Stimulated activated CD8-positive, alpha-beta memory T cell treated with anti-CD3 and anti-CD28 coated beads, Interleukin-7, amount 100 ng/mL, for 24 hours (primary cell): ENCODE data around the gene OR5M11.
"Not testable (repeated sequence)": the region's sequence is repeated elsewhere in the genome, so short reads cannot be mapped to it uniquely, and the experiment has no call there.

Experiments used
- DNase-seq: peaks from one replicate; pipeline ENCODE4 v3.0.0-alpha.2; 2020; ENCODE audit warnings: low read depth

The OR5M11 gene

DNA sequence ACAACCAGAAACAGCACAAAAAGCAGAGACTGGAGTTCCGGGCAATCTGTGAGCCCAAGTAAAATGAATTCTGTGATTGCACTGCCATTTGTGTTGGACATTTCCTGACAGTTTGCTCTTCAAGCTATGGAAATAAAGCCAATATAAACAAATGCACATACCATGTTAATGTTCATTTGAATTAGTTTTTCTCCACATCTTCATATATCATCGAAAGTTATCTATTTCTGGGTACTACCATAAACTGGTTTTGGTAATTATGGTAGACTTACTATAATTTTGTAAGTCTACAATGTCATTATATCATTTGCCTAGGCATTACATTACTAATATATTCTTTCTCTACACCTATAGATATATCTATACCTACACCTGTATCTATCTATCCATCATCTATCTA is at the start of gene OR5M11:
Gene OR5M11 (minus strand): TSS at position 101 of the 400 bp plus-strand sequence. CDS start 0 bp downstream, at position 101.
- DNase-seq: no peak

- DNase-seq: not testable (repeated sequence)
Measured at GRCh38 chr11:56592088-56592717, 49.1 kb upstream of the OR5M11 start.

DNA sequence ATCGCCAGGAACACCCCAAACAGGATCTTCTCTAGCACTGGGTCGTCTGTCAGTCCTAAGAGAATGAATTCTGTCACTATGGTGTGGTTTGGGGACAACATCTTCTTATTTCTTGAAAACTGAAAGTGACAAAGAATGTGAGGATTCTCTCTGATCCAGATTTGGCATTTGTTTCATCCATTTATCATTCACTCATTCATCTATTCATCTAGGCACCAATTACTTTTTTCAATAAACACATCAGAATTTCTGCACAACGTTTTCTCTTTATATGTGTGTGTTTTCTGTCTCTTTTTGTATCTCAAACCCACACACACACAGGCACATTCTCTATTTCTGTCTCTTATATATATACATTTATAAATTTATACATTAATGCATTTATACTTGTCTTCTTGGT is 34.6 kb upstream of the OR5M11 start, which contains the start of gene OR5M10:
Gene OR5M10 (minus strand): TSS at position 101 of the 400 bp plus-strand sequence. CDS start 0 bp downstream, at position 101.
- no peak for DNase-seq

DNA sequence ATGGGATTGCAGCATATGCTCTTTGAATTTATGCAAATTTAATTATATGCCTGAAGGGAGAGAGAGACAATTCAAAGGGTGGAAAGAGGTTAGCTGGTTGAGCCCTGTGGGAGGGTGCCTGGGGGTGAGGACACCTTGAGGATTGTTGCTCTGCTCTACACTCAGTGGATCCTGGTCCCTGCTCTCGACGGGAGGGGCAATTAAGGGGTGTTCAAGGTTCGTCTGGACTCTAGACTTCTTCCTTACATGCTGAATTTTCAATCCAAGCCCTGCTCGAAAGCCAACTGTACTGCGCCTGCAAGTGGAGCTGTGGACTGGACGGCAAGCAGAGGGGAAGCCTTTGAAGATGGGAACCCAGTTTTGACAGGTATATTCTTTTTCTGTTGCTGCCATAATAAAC is 15.5 kb upstream of the OR5M11 start:
- no peak for DNase-seq

DNA sequence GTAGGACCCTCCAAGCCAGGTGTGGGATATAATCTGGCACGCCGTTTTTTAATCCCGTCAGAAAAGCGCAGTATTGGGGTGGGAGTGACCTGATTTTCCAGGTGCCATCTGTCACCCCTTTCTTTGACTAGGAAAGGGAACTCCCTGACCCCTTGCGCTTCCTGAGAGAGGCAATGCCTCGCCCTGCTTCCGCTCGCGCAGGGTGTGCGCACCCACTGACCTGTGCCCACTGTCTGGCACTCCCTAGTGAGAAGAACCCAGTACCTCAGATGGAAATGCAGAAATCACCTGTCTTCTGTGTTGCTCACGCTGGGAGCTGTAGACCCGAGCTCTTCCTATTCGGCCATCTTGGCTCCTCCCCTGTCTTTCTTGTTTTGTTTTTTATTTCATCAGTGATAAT is 11.6 kb upstream of the OR5M11 start:
- not testable (repeated sequence) for DNase-seq

GRCh38 chr11:56545531-56545930 is 2.5 kb upstream of the OR5M11 start:
- DNase-seq: no peak

GRCh38 chr11:56543739-56544138 is 682 bp upstream of the OR5M11 start:
- no peak for DNase-seq

DNA sequence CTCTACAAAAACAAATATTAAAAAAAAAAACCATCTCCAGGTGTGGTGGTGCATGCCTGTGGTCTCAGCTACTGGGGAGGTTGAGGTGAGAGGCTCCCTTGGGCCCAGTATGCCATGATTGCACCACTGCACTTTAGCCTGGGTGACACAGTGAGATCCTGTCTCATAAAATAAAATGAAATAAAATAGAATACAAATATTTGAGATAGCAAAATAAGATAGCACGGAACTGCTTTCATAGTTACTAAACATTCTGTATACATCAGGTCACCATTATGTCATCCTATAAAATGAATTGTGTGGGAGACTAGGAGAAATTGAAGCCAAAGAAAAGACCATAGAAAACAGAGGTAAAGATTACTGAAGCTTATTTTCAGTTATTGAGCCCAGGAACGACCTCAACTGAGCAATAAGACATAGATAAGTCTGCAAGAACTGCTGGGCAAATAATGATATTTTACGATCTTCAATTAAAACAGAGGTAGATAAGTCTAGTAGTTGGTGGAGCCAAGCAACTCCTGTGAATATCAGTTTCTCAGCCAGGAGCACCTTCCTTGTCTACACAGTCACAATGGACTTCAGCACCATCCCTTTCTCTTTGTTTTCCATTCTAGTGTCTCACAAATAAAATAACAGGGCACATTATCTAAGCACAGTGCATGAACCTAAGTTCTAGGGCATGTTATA is 9.9 kb downstream of the OR5M11 start:
- no peak for DNase-seq

- no peak for DNase-seq
Measured at GRCh38 chr11:56531856-56532255, 11.2 kb downstream of the OR5M11 start.

- no peak for DNase-seq
Measured at GRCh38 chr11:56522008-56522407, 21.0 kb downstream of the OR5M11 start.

GRCh38 chr11:56513280-56513679 is 29.8 kb downstream of the OR5M11 start:
- DNase-seq: no peak

DNA sequence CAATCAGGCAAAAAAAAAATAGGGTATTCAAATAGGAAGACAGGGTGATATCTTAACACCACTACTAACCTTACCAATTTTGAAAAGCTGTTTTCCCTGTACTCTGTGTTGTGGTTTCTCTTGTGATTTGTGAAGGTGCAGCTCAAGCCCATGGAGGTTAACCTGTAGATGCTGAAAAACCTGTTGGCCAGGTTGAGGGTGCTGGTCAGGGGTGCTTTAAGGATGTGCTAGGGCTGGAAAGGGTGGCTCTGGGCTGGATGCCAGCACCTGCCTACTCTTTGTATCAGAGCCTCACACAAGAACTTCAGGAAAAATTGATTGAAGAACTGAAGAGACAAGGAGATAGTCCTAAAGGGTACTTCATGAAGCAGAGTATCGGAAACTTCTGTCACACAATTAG is 33.6 kb downstream of the OR5M11 start:
- DNase-seq: no peak

- DNase-seq: no peak
Measured at GRCh38 chr11:56497010-56497409, 46.0 kb downstream of the OR5M11 start.

GRCh38 chr11:56495117-56495516 is 47.9 kb downstream of the OR5M11 start:
- DNase-seq: no peak
